Tibial artery (tissue), 4 donors: ENCODE measurements around the gene PKN3.
"Not testable (repeated sequence)": the region's sequence is repeated elsewhere in the genome, so short reads cannot be mapped to it uniquely, and the experiment has no call there.

ENCODE experiments used
- DNase-seq, 2 donors: peaks; one replicate each; pipeline ENCODE4 v3.0.0-alpha.2; 2019
- H3K27ac ChIP-seq, 2 donors: fragments of 200-600 bp; sonication (generic) in 1 of 2; 1 replicate in 1 of 2; 2 replicates in 1 of 2; pipeline ENCODE4 v1.5.1; 2018 to 2019; ENCODE audit warnings: mild to moderate bottlenecking in 1 of 2
- H3K27me3 ChIP-seq, 2 donors: fragments of 200-600 bp; sonication (generic) in 1 of 2; one replicate each; pipeline versions ENCODE4 v1.5.1 to v1.6.0; 2016 to 2019
- H3K36me3 ChIP-seq, 3 donors: fragments of 200-600 bp; sonication (generic) in 2 of 3; one replicate each; pipeline ENCODE4 v1.5.1; 2016 to 2019; ENCODE audit warnings: mild to moderate bottlenecking in 2 of 3
- H3K4me1 ChIP-seq, 4 donors: fragments of 200-600 bp; sonication (generic) in 2 of 4; 1 replicate in 3 of 4; 2 replicates in 1 of 4; pipeline ENCODE4 v1.5.1; 2016 to 2019
- H3K4me3 ChIP-seq, 2 donors: fragments of 200-600 bp; sonication (generic) in 1 of 2; 1 replicate in 1 of 2; 2 replicates in 1 of 2; pipeline ENCODE4 v1.5.1; 2018 to 2019; ENCODE audit warnings: mild to moderate bottlenecking in 2 of 2
- H3K9me3 ChIP-seq, 3 donors: fragments of 200-600 bp; sonication (generic) in 1 of 3; one replicate each; pipeline ENCODE4 v1.5.1; 2016 to 2019
- CTCF ChIP-seq, 2 experiments: fragments of 200-600 bp in 1 of 2; fragments of 450-650 bp in 1 of 2; IDR thresholded peaks; one replicate each; pipeline ENCODE4 v1.5.1; 2017 to 2019; ENCODE audit warnings: antibody characterized with exemption in 2 of 2, mild to moderate bottlenecking in 1 of 2, moderate library complexity in 1 of 2
- intact Hi-C: fragments of 100-400 bp; cut with DNase I; formaldehyde crosslinking; loops from one replicate; pipeline ENCODE4 v1.15.0; 2023; ENCODE audit warnings: low total_unique reads

Gene PKN3

GRCh38 chr9:128696923-128697707 is 5.2 kb upstream of the PKN3 start:
- no peak for DNase-seq
- Histone ChIP-seq H3K4me3 (no peak overlapping the region), H3K9me3 (no peaks in the 10 kb centered on the region), H3K36me3 (peaks cover 31 to 46% (median 45%) of the 10 kb centered on the region in 3 donors), H3K27ac (peak overlapping the region in 1 of 2 donors; percentile 57), H3K4me1 (peaks cover 0 to 14% (median 4%) of the 10 kb centered on the region in 4 donors), H3K27me3 (no peaks in the 10 kb centered on the region)
- intact Hi-C loops: no loop called here
- no peak for TF ChIP-seq CTCF (IDR thresholded peaks at IDR 0.05)

- intact Hi-C loops: not testable (repeated sequence)
Observed at GRCh38 chr9:128699096-128699795, 3.1 kb upstream of the PKN3 start.

GRCh38 chr9:128701227-128701854 is 962 bp upstream of the PKN3 start:
- H3K27me3 ChIP-seq: no peaks in the 10 kb centered on the region
- TF ChIP-seq CTCF (IDR thresholded peaks at IDR 0.05): no peak
- intact Hi-C loops: no loop called here
- peak in 1 of 2 donors; percentile 42 for DNase-seq
- no peak overlapping the region for H3K27ac ChIP-seq
- H3K4me3 ChIP-seq: no peak overlapping the region
- H3K9me3 ChIP-seq: no peaks in the 10 kb centered on the region
- H3K36me3 ChIP-seq: peaks cover 0 to 6% (median 6%) of the 10 kb centered on the region in 3 donors
- peaks cover 0 to 23% (median 11%) of the 10 kb centered on the region in 4 donors for H3K4me1 ChIP-seq

More at GRCh38 chr9:128699096-128699795, 3.1 kb upstream of the PKN3 start:
- Histone ChIP-seq H3K36me3 (peaks cover 10 to 24% (median 24%) of the 10 kb centered on the region in 3 donors), H3K4me1 (peaks cover 0 to 23% (median 11%) of the 10 kb centered on the region in 4 donors)
- peak in 1 of 2 donors; percentile 20 for DNase-seq
- H3K9me3 ChIP-seq, H3K27me3 ChIP-seq, H3K27ac ChIP-seq, H3K4me3 ChIP-seq: not testable (repeated sequence)

- Histone ChIP-seq H3K4me3 (peak overlapping the region; percentile 72), H3K9me3 (no peaks in the 10 kb centered on the region), H3K36me3 (no peaks in the 10 kb centered on the region), H3K27ac (peak overlapping the region; percentile 70 to 80), H3K27me3 (no peaks in the 10 kb centered on the region), H3K4me1 (peaks cover 0 to 15% (median 8%) of the 10 kb centered on the region in 4 donors)
- intact Hi-C loops: no loop called here
- TF ChIP-seq CTCF (IDR thresholded peaks at IDR 0.05): no peak
- peak in 1 of 2 donors; percentile 73 for DNase-seq
Observed at GRCh38 chr9:128702949-128703615, 779 bp downstream of the PKN3 start.

GRCh38 chr9:128703616-128704355 is 1.5 kb downstream of the PKN3 start:
- intact Hi-C loops: no loop called here
- peaks cover 0 to 13% (median 8%) of the 10 kb centered on the region in 4 donors for H3K4me1 ChIP-seq
- TF ChIP-seq CTCF (IDR thresholded peaks at IDR 0.05): no peak
- DNase-seq: peak in 1 of 2 donors; percentile 72
- no peaks in the 10 kb centered on the region for H3K36me3 ChIP-seq
- peak overlapping the region; percentile 70 to 80 for H3K27ac ChIP-seq
- H3K27me3 ChIP-seq: no peaks in the 10 kb centered on the region
- no peaks in the 10 kb centered on the region for H3K9me3 ChIP-seq
- H3K4me3 ChIP-seq: peak overlapping the region; percentile 72
